Frontal cortex (tissue), 4 donors: ENCODE results near the gene ANKRD34A. TPM values are rescaled to one million over a fixed set of nuclear protein-coding genes. Genes with fewer than 3 reads are reported as not detected.
"Not testable (repeated sequence)": the region's sequence is repeated elsewhere in the genome, so short reads cannot be mapped to it uniquely, and the experiment has no call there.

Experiments used
- DNase-seq, 2 donors: peaks; one replicate each; pipeline ENCODE4 v3.0.0; 2012; ENCODE audit warnings: low spot score in 2 of 2
- FAIRE-seq: peaks from 2 replicates; lab custom pipeline; 2012; peaks lifted over from hg19 to GRCh38; lab: Jason Lieb, UNC
- total RNA-seq: library from RNA; depleted of rRNA; stranded (reverse); fragments of >200 nt; gene quantifications from one replicate; pipeline ENCODE4 v1.2.3, GENCODE V29; 2014
- donor health status: control.
- donor health status: control.
- donor health status: control.

The ANKRD34A gene
- total RNA-seq, 1 donor from 2014 or later = 1.6 TPM

DNA sequence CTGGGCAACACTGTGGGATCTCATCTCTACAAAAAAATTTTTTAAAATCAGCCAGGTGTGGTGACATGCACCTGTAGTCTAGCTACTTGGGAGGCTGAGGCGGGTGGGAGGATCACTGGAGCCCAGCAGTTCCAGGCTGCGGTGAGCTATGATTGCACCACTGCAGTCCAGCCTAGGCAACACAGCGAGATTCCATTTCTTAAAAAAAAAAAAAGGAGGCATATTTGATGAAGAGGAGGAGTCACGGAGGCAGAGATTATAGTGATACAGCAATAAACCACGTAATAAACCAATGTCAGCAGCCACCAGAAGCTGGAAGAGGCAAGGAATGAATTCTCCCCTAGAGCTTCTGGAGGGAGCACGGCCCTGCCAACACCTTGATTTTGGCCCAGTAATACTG, 10.5 kb downstream of the ANKRD34A start:
- DNase-seq (no peak), FAIRE-seq (no peak)

DNA sequence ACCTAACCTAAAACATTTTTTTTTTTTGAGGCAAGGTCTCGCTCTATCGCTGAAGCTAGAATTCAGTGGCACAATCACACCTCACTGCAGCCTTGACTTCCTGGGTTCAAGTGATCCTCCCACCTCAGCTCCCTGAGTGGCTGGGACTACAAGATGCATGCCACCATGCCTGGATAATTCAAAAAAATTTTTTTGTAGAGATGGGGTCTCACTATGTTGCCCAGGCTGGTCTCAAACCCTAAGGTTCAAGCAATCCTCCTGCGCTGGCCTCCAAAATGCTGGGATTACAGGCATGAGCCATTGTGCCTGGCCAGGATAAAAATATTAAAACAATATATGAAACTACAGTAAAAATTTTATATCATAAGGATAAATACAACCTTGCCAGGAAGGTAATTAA, 11.5 kb downstream of the ANKRD34A start:
- DNase-seq (no peak), FAIRE-seq (no peak)

DNA sequence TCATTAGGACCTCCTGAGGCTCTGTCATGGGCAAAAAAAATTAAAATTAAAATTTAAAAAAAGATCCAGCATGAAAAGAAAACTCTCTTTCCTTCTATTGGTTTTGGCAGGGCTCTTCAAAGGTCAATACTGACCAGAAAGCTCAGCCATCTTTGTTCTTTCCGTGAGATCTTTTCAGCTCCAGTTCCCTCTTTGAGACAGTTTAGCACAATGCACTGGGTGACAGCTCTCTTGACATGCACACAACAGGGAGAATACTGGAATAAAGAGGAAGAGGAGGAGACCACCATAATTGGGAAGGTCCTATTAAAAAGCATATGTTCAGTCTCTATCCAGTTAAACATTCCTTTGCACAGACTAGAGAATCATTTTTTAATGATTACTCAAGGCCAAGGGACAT, 12.8 kb downstream of the ANKRD34A start:
- no peak for FAIRE-seq
- no peak for DNase-seq

DNA sequence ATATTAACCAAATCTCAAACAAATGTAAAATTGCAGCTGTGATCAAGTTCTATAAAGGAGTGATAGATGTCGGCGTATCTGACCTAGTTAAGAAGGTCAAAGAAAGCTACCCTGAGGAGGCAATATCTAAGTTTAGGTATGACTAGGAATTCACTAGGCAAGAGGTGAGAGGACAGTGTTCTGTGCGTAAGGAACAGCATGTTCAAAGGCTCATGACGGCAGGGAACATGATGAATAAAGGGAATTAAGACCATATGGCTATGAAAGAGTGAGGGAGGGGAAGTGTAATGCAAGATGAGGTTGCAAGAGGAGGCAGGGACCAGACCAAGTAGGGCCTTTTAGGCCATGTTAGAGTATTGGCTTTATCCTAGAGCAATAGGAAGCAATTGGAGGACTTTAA, 15.2 kb downstream of the ANKRD34A start:
- DNase-seq (no peak), FAIRE-seq (no peak)

DNA sequence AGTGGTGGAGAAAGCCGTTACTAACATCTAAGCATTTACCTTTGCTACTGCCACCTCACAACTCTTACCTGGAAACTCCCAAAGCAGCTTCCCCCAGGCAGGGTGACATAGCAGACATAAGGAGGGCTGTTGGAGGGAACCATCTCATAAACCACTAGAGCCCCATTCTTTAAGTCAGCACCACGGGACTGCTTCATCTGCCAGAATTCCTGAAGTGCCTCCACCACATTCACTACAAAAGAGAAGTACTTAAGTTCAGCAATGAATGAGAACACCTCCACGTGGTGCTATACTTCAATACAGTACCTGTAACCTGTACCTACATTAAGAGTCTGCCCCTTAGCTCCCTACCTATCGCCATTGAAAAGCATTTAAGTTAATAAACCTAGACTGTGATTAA, 16.8 kb downstream of the ANKRD34A start:
- DNase-seq = no peak
- no peak for FAIRE-seq

DNA sequence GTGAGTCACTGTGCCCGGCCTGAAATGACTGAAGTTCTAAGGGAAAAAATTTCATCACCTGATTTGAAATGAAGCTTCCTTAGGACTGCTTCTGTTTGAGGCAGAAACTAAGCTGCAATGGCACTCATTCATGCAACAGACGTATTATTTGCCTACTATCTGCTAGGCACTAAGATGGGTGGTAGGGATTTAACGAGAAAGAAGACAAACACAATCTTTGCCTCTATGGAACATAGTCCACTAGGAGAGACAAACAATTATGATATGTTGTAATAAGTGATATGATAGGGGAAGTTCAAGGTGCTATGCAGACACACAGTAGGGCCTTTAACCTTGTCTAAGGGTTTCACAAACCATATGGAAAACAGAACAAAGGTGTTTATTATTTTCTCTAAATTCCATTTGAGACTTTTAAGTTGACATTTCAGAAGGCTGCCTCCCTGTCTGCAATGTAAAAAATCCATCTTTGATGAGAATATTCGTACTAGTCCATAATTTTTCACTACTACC, 17.8 kb downstream of the ANKRD34A start:
- FAIRE-seq = no peak
- DNase-seq = no peak

DNA sequence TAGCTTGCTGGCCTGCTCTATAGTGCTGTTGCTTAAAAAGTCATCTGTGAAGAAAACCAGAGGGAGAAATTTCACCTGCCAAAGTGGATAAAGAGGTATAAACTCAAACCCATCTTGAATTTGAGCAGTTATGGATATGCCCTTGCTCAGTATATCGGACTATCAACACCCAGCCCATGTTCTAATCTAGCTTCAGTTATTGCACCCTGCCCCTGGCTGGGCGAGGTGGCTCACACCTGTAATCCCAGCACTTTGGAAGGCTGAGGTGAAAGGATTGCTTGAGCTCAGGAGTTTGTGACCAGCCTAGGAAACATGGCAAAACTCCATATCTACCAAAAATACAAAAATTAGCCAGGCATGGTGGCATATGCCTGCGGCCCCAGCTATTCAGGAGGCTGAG, 19.8 kb downstream of the ANKRD34A start:
- DNase-seq = no peak

DNA sequence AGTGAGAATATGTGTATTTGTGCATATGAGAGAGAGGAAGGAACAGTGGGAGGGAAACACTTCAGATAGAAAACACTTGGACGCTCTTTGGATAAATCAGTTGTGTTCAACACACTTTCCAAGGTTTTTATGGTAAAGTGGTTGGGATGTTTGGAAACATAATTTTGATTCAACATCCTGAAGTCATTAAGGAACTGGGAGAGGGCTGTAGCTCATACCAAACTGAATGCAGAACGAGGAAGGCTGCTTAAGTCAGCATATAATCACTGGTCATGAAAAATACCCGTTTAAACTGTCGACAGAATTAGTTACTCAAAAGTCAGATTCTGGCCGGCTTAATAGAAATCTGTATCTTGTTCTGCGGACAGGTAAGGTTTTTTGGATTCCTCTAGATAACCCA, 21.5 kb downstream of the ANKRD34A start:
- DNase-seq (no peak), FAIRE-seq (no peak)

More for the DNA sequence above, 19.8 kb downstream of the ANKRD34A start:
- no peak for FAIRE-seq

DNA sequence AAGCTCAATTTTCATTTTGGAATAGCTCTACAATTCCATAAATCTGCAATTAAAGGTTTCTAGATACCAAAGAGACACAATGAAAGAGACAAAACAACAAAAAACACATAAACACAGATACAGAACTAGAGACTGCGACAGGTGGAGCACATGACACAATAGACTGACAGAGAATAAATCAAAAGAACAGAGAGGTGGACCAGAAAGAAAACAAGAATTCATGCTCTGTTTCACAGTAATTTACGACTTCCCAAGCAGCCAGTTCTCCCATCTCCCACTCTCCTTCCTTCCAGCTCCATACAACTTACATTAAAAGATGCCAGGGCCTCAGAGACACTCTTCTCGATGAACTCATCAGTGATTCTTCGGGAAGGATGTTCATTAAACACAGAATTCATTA, 22.0 kb downstream of the ANKRD34A start:
- DNase-seq (no peak), FAIRE-seq (no peak)

DNA sequence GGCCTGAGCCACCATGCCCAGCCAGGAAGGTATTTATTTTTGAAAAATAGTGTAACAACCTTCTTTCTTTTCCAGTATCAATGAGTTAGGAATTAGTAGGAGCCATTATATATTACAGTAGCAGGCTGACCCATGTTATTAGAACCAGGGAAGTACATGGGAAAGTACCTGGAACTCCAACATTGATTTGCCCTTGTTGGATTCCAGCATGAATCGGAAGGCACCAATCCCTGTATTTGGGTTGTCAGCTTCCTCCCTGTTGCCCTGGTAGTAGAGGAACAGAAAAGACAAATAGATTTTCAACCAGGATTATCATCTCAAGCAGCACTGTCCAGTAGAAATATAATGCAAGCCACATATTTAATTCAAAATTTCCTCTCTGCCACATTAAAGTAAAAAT, 26.9 kb downstream of the ANKRD34A start:
- no peak for DNase-seq
- no peak for FAIRE-seq

DNA sequence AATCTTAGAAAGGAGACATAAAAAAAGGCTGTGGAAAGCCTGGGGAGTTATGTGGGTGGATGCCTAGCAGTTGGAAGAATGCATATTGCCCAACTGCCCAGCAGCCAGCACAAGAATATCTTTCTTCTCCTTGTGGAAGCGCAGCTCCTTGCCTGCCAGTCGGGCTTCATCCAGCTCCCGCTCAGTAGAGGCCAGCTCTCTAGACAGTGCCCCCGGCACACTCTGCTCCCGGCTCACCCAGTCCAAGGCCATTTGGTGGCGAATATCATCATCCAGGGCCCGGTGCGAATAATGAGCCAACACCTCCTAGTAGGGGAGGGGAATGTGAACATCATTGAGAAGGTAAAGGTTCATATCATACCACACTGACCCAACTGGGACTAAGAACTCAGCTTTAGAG, 28.1 kb downstream of the ANKRD34A start:
- DNase-seq = no peak
- no peak for FAIRE-seq

DNA sequence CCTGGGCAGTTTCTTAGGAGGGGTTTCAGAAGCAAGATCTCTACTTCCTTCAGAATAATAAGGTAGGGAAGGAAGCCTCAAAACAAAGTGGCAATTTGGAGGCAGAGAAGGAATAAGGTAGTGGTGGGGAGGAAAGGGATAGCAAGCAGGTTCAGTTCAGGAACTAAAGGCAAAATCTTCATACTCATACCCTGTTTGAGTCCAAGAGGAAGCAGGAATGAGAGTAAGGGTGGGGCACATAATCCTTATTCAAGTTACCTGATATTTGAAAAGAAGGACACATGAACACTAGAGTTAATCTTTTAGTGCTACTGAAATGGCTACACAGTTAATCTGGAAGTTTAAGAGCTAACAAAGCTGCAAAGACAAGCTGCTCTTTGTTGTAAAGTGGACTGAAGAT, 28.7 kb downstream of the ANKRD34A start:
- FAIRE-seq (no peak), DNase-seq (no peak)

DNA sequence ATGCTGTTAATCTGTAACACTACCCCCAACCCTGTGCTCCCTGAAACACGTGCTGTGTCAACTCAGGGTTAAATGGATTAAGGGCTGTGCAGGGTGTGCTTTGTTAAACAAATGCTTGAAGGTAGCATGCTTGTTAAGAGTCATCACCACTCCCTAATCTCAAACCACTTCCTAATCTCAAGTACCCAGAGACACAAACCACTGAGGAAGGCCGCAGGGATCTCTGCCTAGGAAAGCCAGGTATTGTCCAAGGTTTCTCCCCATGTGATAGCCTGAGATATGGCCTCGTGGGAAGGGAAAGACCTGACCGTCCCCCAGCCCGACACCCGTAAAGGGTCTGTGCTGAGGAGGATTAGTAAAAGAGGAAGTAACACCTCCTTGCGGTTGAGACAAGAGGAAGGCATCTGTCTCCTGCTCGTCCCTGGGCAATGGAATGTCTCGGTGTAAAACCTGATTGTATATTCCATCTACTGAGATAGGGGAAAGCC, 31.8 kb downstream of the ANKRD34A start:
- not testable (repeated sequence) for FAIRE-seq, DNase-seq

DNA sequence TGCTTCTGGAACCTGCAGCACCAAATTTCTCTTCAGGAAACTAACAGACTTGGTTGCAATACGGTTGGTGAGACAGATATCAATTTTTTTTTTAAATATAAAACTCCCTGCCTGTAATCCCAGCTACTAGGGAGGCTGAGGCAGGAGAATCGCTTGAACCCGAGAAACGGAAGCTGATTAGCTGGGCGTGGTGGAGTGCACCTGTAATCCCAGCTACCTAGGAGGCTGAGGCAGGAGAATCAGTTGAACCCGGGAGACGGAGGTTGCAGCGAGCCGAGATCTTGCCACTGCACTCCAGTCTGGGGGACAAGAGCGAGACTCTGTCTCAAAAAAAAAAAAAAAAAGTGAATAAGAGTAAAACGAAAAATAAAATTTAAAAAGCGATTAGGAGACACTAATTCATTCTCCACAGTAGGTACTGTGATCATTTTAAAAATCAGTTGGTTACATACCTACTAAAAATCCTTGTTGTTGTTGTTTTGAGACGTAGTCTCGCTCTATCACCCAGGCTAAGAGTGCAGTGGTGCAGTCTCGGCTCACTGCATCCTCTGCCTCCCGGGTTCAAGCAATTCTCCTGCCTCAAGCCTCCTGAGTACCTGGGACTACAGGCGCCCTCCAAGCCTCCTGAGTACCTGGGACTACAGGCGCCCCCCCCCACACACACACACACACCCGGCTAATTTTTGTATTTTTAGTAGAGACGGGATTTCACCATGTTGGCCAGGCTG, 36.3 kb downstream of the ANKRD34A start:
- DNase-seq = no peak
- FAIRE-seq = no peak

DNA sequence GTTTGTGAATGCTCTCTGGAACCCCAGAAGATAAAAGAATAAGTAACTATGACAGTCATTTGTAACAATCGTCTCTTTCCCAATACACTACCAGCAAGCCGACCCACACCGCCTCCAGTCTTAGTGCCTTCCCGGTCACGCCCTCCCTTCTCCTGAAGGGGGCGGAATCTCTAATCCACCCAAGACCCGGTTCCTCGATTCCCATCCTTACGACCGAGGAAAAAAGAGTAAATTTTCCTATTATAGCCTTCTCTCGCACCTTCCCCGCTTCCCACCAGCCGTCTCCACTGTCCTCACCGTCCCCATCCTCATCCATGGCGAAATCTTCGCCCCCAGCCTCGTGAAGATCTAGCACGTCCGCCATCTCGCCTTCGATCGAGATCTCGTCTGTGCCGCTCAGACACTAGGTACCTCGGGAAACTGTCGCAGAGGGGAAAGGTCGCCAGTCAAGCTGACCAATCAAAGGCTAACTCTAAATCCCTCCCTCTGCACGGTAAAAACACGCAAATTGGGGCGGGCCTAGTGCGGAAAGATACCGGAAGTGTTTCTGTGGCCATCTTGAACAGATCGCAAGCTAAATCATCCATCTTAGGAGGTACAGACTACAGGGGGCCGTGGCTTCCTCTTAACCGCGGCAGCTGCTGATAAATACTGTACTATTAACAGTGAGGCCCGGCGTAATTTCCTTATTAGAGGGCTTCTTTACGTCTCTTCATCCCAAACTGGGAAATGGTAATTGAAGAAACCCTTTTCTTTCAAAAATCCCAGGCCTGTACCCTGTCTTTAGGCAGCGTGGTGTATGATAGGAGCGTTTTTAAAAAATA, 37.1 kb downstream of the ANKRD34A start, which contains the start of gene RBM8A:
RBM8A (minus strand) TSS at position 422 of the 824 bp plus-strand sequence; CDS start at position 364, 58 bp downstream.
- peak; percentile 66 to 80 for DNase-seq
- peak; percentile 15 for FAIRE-seq

DNA sequence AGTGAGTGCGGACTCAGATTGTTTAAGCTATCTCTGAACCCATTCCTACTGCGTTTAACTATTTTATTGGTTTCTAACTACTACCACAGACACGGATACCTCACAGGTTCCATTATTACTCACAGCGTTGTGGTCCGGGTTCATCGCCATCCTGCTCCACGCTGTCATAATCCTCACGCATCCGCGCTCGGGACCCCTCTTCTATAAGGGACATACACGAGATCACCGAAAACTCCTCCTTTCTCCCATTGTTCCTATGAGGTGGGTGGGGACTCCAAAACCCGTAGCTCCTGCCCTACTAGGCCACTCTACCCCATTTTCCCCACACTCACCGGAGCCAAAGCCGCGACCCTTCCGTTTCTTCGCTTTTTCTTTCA, 37.7 kb downstream of the ANKRD34A start:
- DNase-seq (no peak), FAIRE-seq (no peak)

DNA sequence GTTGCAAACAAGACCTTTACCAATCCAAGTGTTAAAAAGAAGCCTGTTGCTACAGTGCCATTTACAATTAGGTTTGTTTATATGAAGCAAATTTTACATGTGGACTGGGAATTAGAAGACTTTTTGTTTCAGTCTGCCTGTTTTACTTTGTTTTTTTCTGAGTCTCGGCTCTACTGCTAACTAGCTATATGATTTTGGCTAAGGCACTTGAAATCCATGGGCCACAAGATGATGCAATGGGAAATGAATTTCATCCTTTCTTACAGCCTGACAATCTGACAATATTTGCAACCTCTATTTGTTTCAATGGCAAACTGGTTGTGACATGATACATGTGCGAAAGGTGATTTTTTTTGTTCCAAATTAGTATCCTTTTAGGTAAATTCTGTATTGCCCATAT, 42.1 kb downstream of the ANKRD34A start:
- DNase-seq = no peak
- FAIRE-seq = no peak

DNA sequence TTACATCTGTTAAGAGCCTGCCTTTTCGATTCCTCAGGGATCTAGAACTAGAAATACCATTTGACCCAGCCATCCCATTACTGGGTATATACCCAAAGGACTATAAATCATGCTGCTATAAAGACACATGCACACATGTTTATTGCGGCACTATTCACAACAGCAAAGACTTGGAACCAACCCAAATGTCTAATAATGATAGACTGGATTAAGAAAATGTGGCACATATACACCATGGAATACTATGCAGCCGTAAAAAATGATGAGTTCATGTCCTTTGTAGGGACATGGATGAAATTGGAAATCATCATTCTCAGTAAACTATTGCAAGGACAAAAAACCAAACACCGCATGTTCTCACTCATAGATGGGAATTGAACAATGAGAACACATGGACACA, 44.1 kb downstream of the ANKRD34A start:
- DNase-seq, FAIRE-seq: not testable (repeated sequence)

DNA sequence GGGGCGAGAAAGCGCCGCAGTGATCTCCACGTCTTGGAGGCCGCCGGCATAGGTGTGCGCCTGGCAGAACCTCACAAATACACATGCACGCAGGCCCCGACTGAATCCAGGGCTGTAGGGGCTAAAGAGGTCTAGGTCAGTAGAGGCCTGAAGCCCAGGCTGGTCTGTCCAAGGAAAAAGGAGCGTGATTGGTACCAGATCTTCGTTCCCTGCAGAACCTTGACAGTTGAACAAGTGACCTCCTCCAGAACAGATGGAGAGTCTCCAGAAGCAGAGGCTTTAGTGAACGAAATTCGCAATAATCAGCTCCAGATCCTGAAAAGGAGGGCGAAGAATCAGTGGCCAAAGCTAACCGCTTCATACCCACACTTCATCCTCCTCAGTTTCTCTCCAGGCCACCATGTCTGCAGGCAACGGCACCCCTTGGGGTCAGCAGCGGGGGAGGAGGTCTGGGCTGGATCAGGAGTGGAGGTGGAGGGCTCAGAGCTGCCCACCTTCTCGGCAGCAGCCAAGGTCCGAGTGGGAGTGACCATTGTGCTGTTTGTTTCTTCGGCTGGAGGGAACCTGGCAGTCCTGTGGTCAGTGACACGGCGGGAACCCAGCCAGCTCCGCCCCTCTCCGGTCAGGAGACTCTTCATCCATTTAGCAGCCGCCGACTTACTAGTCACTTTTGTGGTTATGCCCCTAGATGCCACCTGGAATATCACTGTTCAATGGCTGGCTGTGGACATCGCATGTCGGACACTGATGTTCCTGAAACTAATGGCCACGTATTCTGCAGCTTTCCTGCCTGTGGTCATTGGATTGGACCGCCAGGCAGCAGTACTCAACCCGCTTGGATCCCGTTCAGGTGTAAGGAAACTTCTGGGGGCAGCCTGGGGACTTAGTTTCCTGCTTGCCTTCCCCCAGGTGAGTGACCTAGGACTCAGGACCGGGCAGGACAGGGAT, 45.1 kb downstream of the ANKRD34A start:
- FAIRE-seq (no peak), DNase-seq (peak; percentile 22 to 33)
